GM12878 (cell line): Measurements from ENCODE around the gene OVCA2. TPM values are rescaled to one million over a fixed set of nuclear protein-coding genes. Genes with fewer than 3 reads are reported as not detected.
A peak's percentile ranks its signal among the peaks of the same experiment; 100 is the strongest.

Experiments
- ATAC-seq: fragments of 200-7000 bp; cut with Tn5 transposase; 3 replicates; pipeline ENCODE4 v1.9.1; 2020; ENCODE audit warnings: mild to moderate bottlenecking, moderate library complexity
- BruUV-seq: library from RNA; stranded (reverse); fragments of 400-500 nt; replicated peaks from 2 replicates; lab custom pipeline; 2021; lab: Mats Ljungman, UMichigan
- CTCF ChIA-PET: fragments of 300-600 bp; sonication (Branson Sonifier 250); formaldehyde crosslinking; extraction: SDS; loops from one replicate; lab custom pipeline; 2021; ENCODE audit warnings: inconsistent platforms; lab: Yijun Ruan, JAX
- POLR2A ChIA-PET: fragments of 350-600 bp; formaldehyde crosslinking; extraction: SDS; loops from one replicate; lab custom pipeline; 2021; ENCODE audit warnings: inconsistent platforms; lab: Charles Lee
- RAD21 ChIA-PET: fragments of 300-600 bp; sonication (Branson Sonifier 250); formaldehyde crosslinking; loops from one replicate; lab custom pipeline; 2023; ENCODE audit warnings: antibody characterized with exemption; ENCODE audit not compliant: unreplicated experiment; lab: Charles Lee
- SMC1A ChIA-PET: fragments of 300-600 bp; sonication (Branson Sonifier 250); formaldehyde crosslinking; loops from one replicate; lab custom pipeline; 2023; ENCODE audit not compliant: unreplicated experiment, uncharacterized antibody; lab: Charles Lee
- DNase-seq: peaks from one replicate; pipeline ENCODE4 v3.0.0-alpha.2; 2011; ENCODE audit warnings: low read depth, low spot score
- FAIRE-seq: peaks from 3 replicates; lab custom pipeline; 2011; peaks lifted over from hg19 to GRCh38; lab: Jason Lieb, UNC
- H2AFZ ChIP-seq: 2 replicates; pipeline ENCODE4 v1.6.0; 2011; ENCODE audit warnings: low read depth, low read length, control low read depth; ENCODE audit not compliant: control insufficient read depth
- H3K27ac ChIP-seq: 2 replicates; pipeline ENCODE4 v1.5.1; 2011; ENCODE audit warnings: control low read depth; ENCODE audit not compliant: control insufficient read depth, insufficient read depth
- H3K27me3 ChIP-seq, 2 experiments: replicated peaks in 1 of 2; 2 replicates each; pipeline versions ENCODE4 v1.6.0 to v1.6.1; 2011; ENCODE audit warnings: low read length in 1 of 2; ENCODE audit not compliant: control insufficient read depth in 2 of 2, insufficient read depth in 2 of 2
- H3K36me3 ChIP-seq, 2 experiments: 2 replicates each; pipeline ENCODE4 v1.5.1; 2011; ENCODE audit warnings: low read length in 1 of 2; ENCODE audit not compliant: control insufficient read depth in 2 of 2, insufficient read depth in 2 of 2
- H3K4me1 ChIP-seq: 2 replicates; pipeline ENCODE4 v1.6.1; 2011; ENCODE audit warnings: mild to moderate bottlenecking, low read length, moderate library complexity, mixed read lengths; ENCODE audit not compliant: control insufficient read depth, insufficient read depth
- H3K4me2 ChIP-seq: 2 replicates; pipeline ENCODE4 v1.6.0; 2011; ENCODE audit warnings: control low read depth; ENCODE audit not compliant: control insufficient read depth, insufficient read depth
- H3K4me3 ChIP-seq: fragments of 200-600 bp; sonication (generic); 2 replicates; pipeline ENCODE4 v1.5.1; 2016
- H3K79me2 ChIP-seq: 2 replicates; pipeline ENCODE4 v1.6.0; 2011; ENCODE audit warnings: low read length; ENCODE audit not compliant: control insufficient read depth, insufficient read depth
- H3K9ac ChIP-seq: 2 replicates; pipeline ENCODE4 v1.8.0; 2011; ENCODE audit warnings: low read length, control low read depth, mixed read lengths; ENCODE audit not compliant: control insufficient read depth, insufficient read depth
- H3K9me3 ChIP-seq: replicated peaks from 3 replicates; pipeline ENCODE4 v1.5.1; 2011; ENCODE audit warnings: mild to moderate bottlenecking, low read length; ENCODE audit not compliant: control insufficient read depth, insufficient read depth
- H4K20me1 ChIP-seq: 2 replicates; pipeline ENCODE4 v1.6.0; 2011; ENCODE audit not compliant: control insufficient read depth, insufficient read depth
- CBFB ChIP-seq: IDR thresholded peaks from 2 replicates; pipeline ENCODE4 v1.6.1; 2016; ENCODE audit warnings: antibody characterized with exemption, low read depth
- CBX3 ChIP-seq: fragments of 200-600 bp; sonication (generic); IDR thresholded peaks from 2 replicates; pipeline ENCODE4 v1.6.1; 2016; ENCODE audit warnings: low read depth, borderline replicate concordance
- EGR1 ChIP-seq, 2 experiments: IDR thresholded peaks; 1 replicate in 1 of 2; 2 replicates in 1 of 2; pipeline ENCODE4 v1.6.1; 2011 to 2012; ENCODE audit warnings: low read depth in 2 of 2, low read length in 2 of 2, borderline replicate concordance in 1 of 2, mild to moderate bottlenecking in 1 of 2, moderate library complexity in 1 of 2
- FOXK2 ChIP-seq: fragments of 450-650 bp; IDR thresholded peaks from 2 replicates; pipeline ENCODE4 v1.6.1; 2017; ENCODE audit warnings: mild to moderate bottlenecking, moderate library complexity
- NR2C1 ChIP-seq: fragments of 450-650 bp; IDR thresholded peaks from 2 replicates; pipeline ENCODE4 v1.6.1; 2017; ENCODE audit warnings: antibody characterized with exemption, mild to moderate bottlenecking, moderate library complexity
- NR2C2 ChIP-seq: IDR thresholded peaks from 2 replicates; pipeline ENCODE4 v1.6.1; 2011; ENCODE audit warnings: borderline replicate concordance, low read depth; ENCODE audit not compliant: control insufficient read depth, insufficient read length
- NRF1 ChIP-seq: conservative IDR thresholded peaks from 2 replicates; pipeline ENCODE4 v1.6.1; 2011; ENCODE audit warnings: mild to moderate bottlenecking, low read depth, low read length, improper control_type of control experiment
- PML ChIP-seq: IDR thresholded peaks from 2 replicates; pipeline ENCODE4 v1.6.1; 2012; ENCODE audit warnings: low read length, inconsistent platforms
- SIX5 ChIP-seq: IDR thresholded peaks from 2 replicates; pipeline ENCODE4 v1.6.1; 2011; ENCODE audit warnings: mild to moderate bottlenecking, low read depth, low read length, moderate library complexity; ENCODE audit not compliant: severe bottlenecking
- SMC3 ChIP-seq: IDR thresholded peaks from 2 replicates; pipeline ENCODE4 v1.6.1; 2011; ENCODE audit warnings: low read length, improper control_type of control experiment, borderline replicate concordance
- SREBF2 ChIP-seq: IDR thresholded peaks from 2 replicates; pipeline ENCODE4 v1.6.1; 2012; ENCODE audit warnings: mild to moderate bottlenecking, low read length
- SUPT20H ChIP-seq: IDR thresholded peaks from 2 replicates; pipeline ENCODE4 v1.6.1; 2011; ENCODE audit warnings: low read depth, mild to moderate bottlenecking, low read length, moderate library complexity, borderline replicate concordance; ENCODE audit not compliant: control insufficient read depth
- YBX1 ChIP-seq: fragments of 450-650 bp; IDR thresholded peaks from 2 replicates; pipeline ENCODE4 v1.6.1; 2016; ENCODE audit warnings: antibody characterized with exemption
- ZZZ3 ChIP-seq: IDR thresholded peaks from 2 replicates; pipeline ENCODE4 v1.6.1; 2011; ENCODE audit warnings: low read depth; ENCODE audit not compliant: control insufficient read depth, insufficient read length
- WGBS: methylation state at CpG from one replicate; pipeline ENCODE4 v1.1.6; 2016; ENCODE audit warnings: low lambda C conversion rate; ENCODE audit not compliant: insufficient replicate concordance, insufficient coverage; ENCODE audit errors: missing lambda C conversion rate; 5-methylcytosine and 5-hydroxymethylcytosine counted together
- in situ Hi-C: fragments of 300-500 bp; cut with MboI; formaldehyde crosslinking; loops from 9 replicates; pipeline ENCODE4 v1.14.3; 2018; ENCODE audit warnings: mixed read lengths
- intact Hi-C: fragments of 100-400 bp; cut with micrococcal nuclease; formaldehyde crosslinking; loops from one replicate; pipeline ENCODE4 v1.14.2; 2022; ENCODE audit not compliant: unreplicated experiment
- polyA plus RNA-seq, 11 experiments: library from polyadenylated mRNA; depleted of rRNA in 4 of 11; unstranded in 6 of 11; stranded (reverse) in 5 of 11; fragments of >200 nt; fragmentation: Nextera tagmentation in 4 of 11; fragmentation: Illumina TruSeq in 1 of 11; extraction: Ambion mirVana in 4 of 11; extraction: Trizol in 1 of 11; gene quantifications; 1 replicate in 1 of 11; 2 replicates in 10 of 11; pipeline versions ENCODE4 v1.2.1 to v1.2.3, GENCODE V29; 2011 to 2016; ENCODE audit warnings: inconsistent platforms in 2 of 11, missing spikeins in 2 of 11, low read depth in 1 of 11
- total RNA-seq, 4 experiments: library from RNA; depleted of rRNA in 3 of 4; stranded (reverse); fragments of >200 nt in 3 of 4; fragmentation: Illumina TruSeq in 1 of 4; extraction: Trizol in 1 of 4; gene quantifications; 2 replicates each; pipeline versions ENCODE4 v1.2.1 to v1.2.3, GENCODE V29; 2013 to 2021
- TF ChIP-seq, protein P1 (sequence below): fragments of 450-650 bp; IDR thresholded peaks from 2 replicates; pipeline ENCODE4 v1.6.1; 2017; ENCODE audit warnings: mild to moderate bottlenecking, low read depth, inconsistent platforms; ENCODE audit not compliant: poor library complexity, severe bottlenecking
- TF ChIP-seq, protein P2 (sequence below): fragments of 450-650 bp; IDR thresholded peaks from 2 replicates; pipeline ENCODE4 v1.6.1; 2016; ENCODE audit warnings: mild to moderate bottlenecking
- TF ChIP-seq, protein P3 (sequence below): IDR thresholded peaks from 2 replicates; pipeline ENCODE4 v1.6.1; 2012; ENCODE audit warnings: low read length, inconsistent platforms

The OVCA2 gene
- total and polyA plus RNA-seq, 10 of the 15 experiments (the other 5 are each of a cell fraction or from before 2014, with no cell fraction given), result 6.1 to 75.3 (median 40.7) TPM

DNA sequence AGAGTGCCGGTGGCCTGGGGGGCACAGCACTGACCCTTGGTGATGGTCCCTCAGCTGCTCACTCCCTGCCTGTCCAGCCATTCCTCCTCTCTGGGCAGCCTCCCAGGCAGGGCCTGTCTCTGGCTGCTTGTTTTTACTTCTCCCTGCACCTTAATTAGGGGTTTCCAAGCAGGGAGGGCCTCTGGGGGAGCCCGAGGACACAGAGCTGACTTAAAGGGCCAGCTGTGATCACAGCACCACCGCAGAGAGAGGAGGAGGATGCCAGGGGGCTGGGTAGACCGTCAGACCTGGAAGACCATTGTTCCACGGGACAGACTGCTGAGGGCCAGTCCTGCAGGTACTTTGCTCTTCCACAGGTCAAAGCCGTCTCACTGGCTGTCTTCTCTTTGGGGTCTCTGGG, 13.1 kb upstream of the OVCA2 start (continued):
- TF ChIP-seq CBX3, result no peak
- TF ChIP-seq SUPT20H, result no peak
- no peak for TF ChIP-seq ZZZ3
- TF ChIP-seq, protein P1, sequence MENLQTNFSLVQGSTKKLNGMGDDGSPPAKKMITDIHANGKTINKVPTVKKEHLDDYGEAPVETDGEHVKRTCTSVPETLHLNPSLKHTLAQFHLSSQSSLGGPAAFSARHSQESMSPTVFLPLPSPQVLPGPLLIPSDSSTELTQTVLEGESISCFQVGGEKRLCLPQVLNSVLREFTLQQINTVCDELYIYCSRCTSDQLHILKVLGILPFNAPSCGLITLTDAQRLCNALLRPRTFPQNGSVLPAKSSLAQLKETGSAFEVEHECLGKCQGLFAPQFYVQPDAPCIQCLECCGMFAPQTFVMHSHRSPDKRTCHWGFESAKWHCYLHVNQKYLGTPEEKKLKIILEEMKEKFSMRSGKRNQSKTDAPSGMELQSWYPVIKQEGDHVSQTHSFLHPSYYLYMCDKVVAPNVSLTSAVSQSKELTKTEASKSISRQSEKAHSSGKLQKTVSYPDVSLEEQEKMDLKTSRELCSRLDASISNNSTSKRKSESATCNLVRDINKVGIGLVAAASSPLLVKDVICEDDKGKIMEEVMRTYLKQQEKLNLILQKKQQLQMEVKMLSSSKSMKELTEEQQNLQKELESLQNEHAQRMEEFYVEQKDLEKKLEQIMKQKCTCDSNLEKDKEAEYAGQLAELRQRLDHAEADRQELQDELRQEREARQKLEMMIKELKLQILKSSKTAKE, result no peak
- no peak for TF ChIP-seq EGR1 (IDR thresholded peaks at IDR 0.05; ENCODE audit: borderline replicate concordance in 1 of 2, low read depth in 2 of 2, low read length in 2 of 2)
- TF ChIP-seq SREBF2, result no peak
- TF ChIP-seq PML, result no peak

DNA sequence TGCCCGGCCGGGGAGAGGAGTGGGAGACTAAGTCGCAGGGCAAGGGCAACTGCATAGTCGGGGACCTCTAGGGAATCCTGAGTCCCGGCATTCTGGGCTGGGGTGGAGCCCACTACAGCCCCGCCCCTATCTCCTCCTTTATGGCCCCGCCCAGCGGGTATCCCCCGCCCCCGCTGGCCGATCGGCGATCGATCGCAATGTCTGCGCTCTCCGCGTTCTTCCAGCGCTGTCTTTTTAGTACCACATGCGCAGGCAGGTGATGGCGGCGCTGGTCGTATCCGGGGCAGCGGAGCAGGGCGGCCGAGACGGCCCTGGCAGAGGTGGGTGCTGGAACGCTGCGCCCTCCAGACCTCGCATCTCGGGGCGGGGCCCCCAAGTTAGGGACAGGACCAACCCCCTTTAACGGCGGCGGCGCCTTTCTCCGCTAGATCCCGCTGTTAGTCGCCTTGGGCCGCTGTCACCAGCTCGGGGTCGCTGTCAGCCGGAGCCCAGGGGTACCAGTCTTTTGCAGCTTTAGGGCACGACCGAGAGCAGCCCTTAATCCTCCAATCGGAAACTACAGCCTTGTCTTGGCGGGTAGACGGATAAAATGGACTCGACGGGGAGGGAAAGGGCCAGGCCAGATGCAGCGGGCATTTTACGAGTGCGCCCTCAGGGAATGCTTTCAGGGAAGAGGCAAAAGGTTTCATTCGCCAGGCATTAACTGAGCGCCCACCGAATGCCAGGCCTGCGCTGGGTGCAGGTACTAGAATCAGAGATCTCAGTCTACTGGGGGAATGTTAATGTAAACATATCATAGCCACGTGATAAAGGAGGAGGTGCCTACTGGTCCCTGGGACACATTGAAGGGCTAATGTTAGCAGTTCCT, 11.7 kb upstream of the OVCA2 start, which contains the start of gene DPH1:
Gene DPH1, plus strand, starts transcription at position 243 of the 868 bp plus-strand sequence. Its CDS starts 17 bp downstream, at position 260.
- CTCF ChIA-PET, result interaction anchor here (1.2 to 3.1 kb wide), 4 partner anchors 8 to 309 kb away, joined by 3 to 12 read pairs (median 4); no protein-coding TSS in a partner anchor
- H2AFZ ChIP-seq, result peak within 1 kb of the TSS; percentile 91
- RAD21 ChIA-PET, result interaction anchor here (1.5 kb wide), 1 partner anchor 121 kb away, joined by 3 read pairs; no protein-coding TSS in a partner anchor
- H3K4me2 ChIP-seq, result peak within 1 kb of the TSS; percentile 86
- no peaks in the 10 kb centered on the region for H4K20me1 ChIP-seq
- H3K27me3 ChIP-seq, result peaks cover 3 to 4% of the 10 kb centered on the region in 2 experiments
- in situ Hi-C loops (no loop called here), intact Hi-C loops (loop anchor here (1.0 to 2.0 kb wide), 2 partner anchors 40 to 121 kb away; no protein-coding TSS in a partner anchor)
- H3K27ac ChIP-seq, result peak within 1 kb of the TSS; percentile 51
- H3K79me2 ChIP-seq, result peaks cover 10% of the 10 kb centered on the region
- WGBS, result under 1% methylated on average over 59 of the region's 59 CpGs
- BruUV-seq, result no TSS peak
- peak within 1 kb of the TSS; percentile 84 for H3K9ac ChIP-seq
- no peaks in the 10 kb centered on the region for H3K36me3 ChIP-seq
- POLR2A ChIA-PET, result no interaction called here
- DNase-seq, result peak; percentile 61
- peak; percentile 97 for ATAC-seq
- no peaks in the 10 kb centered on the region for H3K9me3 ChIP-seq
- H3K4me3 ChIP-seq, result peak within 1 kb of the TSS; percentile 99
- peaks cover 11% of the 10 kb centered on the region for H3K4me1 ChIP-seq
- FAIRE-seq, result peak; percentile 98
- SMC1A ChIA-PET, result interaction anchor here (0.9 to 2.9 kb wide), 6 partner anchors 10 to 353 kb away, joined by 3 to 6 read pairs (median 3); no protein-coding TSS in a partner anchor
- peak; percentile 97 for TF ChIP-seq NR2C2
- TF ChIP-seq SMC3, result no peak
- TF ChIP-seq CBFB, result peak; percentile 43; the same call in 1 of the 2 replicates
- no peak for TF ChIP-seq YBX1
- peak; percentile 64; the same call in 1 of the 2 replicates for TF ChIP-seq NR2C1
- TF ChIP-seq FOXK2, result peak; percentile 51; the same call in 1 of the 2 replicates
- TF ChIP-seq, protein P2, sequence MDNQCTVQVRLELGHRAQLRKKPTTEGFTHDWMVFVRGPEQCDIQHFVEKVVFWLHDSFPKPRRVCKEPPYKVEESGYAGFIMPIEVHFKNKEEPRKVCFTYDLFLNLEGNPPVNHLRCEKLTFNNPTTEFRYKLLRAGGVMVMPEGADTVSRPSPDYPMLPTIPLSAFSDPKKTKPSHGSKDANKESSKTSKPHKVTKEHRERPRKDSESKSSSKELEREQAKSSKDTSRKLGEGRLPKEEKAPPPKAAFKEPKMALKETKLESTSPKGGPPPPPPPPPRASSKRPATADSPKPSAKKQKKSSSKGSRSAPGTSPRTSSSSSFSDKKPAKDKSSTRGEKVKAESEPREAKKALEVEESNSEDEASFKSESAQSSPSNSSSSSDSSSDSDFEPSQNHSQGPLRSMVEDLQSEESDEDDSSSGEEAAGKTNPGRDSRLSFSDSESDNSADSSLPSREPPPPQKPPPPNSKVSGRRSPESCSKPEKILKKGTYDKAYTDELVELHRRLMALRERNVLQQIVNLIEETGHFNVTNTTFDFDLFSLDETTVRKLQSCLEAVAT, result peak; percentile 100
- TF ChIP-seq, protein P3, sequence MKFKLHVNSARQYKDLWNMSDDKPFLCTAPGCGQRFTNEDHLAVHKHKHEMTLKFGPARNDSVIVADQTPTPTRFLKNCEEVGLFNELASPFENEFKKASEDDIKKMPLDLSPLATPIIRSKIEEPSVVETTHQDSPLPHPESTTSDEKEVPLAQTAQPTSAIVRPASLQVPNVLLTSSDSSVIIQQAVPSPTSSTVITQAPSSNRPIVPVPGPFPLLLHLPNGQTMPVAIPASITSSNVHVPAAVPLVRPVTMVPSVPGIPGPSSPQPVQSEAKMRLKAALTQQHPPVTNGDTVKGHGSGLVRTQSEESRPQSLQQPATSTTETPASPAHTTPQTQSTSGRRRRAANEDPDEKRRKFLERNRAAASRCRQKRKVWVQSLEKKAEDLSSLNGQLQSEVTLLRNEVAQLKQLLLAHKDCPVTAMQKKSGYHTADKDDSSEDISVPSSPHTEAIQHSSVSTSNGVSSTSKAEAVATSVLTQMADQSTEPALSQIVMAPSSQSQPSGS, result no peak
- peak; percentile 69 for TF ChIP-seq SIX5
- peak; percentile 46; the same call in 1 of the 2 replicates for TF ChIP-seq NRF1
